ENCODE measurements around the gene EGR2. TPM values are rescaled to one million over a fixed set of nuclear protein-coding genes. Genes with fewer than 3 reads are reported as not detected.

Gene EGR2
- total and polyA plus RNA-seq, 10 of the 15 experiments (the other 5 are each of a cell fraction or from before 2014, with no cell fraction given): 8.3 to 56.5 (median 16.2) TPM

DNA sequence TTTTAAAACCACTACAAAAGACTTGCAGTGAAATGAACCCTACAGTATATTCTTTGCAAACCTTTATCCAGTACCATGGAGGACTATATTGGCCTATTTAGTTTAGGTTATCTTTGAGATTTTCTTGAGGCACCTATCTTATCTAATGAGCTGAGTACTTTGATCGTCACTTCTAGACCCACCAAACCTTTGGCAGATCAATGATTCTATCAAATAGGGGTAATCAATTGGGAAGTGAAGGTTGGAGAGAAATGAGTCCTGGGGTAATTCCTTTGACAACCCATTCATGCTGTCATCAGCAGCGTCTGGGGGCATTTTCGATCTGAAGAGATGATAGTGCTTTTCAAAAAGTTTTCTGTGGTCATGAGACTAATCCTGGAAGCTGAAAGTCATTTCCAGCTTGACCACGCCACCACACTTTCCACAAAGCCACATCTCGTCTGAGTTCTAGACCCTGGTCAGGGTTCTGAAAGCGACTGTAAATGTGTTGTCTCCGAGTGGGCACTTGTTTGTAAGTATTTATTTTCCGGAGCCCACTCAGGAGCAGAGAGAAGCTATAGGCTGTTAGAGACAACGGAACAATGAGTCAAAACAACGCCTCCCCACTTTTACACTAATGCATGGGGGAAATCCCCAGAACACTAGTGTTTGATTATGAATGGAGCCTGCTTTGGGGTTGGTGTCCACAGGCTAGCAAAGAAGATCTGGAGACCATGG lies 4.8 kb downstream of the EGR2 start (continued):
- TF ChIP-seq, protein P1, sequence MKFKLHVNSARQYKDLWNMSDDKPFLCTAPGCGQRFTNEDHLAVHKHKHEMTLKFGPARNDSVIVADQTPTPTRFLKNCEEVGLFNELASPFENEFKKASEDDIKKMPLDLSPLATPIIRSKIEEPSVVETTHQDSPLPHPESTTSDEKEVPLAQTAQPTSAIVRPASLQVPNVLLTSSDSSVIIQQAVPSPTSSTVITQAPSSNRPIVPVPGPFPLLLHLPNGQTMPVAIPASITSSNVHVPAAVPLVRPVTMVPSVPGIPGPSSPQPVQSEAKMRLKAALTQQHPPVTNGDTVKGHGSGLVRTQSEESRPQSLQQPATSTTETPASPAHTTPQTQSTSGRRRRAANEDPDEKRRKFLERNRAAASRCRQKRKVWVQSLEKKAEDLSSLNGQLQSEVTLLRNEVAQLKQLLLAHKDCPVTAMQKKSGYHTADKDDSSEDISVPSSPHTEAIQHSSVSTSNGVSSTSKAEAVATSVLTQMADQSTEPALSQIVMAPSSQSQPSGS (IDR thresholded peaks at IDR 0.05; ENCODE audit: low read length): peak; percentile 99
- TF ChIP-seq ETV6 (conservative IDR thresholded peaks at IDR 0.05 in 1 of 2, IDR thresholded peaks at IDR 0.05 in 1 of 2; ENCODE audit: borderline replicate concordance in 1 of 2, low read depth in 1 of 2) (peak in 1 of 2 experiments; percentile 89; a peak in 2 of 4 replicates), HDGF (IDR thresholded peaks at IDR 0.05) (no peak), SRF (IDR thresholded peaks at IDR 0.05; ENCODE audit: low read depth in 2 of 2, low read length in 2 of 2) (peak in 1 of 2 experiments; percentile 71; a peak in 2 of 4 replicates), LARP7 (IDR thresholded peaks at IDR 0.05) (no peak), SIN3A (IDR thresholded peaks at IDR 0.05; ENCODE audit: low read depth, low read length) (no peak), SPI1 (IDR thresholded peaks at IDR 0.05; ENCODE audit: borderline replicate concordance, insufficient read depth, low read depth, low read length) (no peak; the same call in 1 of the 2 replicates), MYB (IDR thresholded peaks at IDR 0.05; ENCODE audit: borderline replicate concordance, low read depth, low read length) (peak; percentile 57; the same call in 1 of the 2 replicates), KDM1A (IDR thresholded peaks at IDR 0.05; ENCODE audit: borderline replicate concordance) (no peak), ATF7 (IDR thresholded peaks at IDR 0.05; ENCODE audit: low read depth) (peak; percentile 82), GABPA (IDR thresholded peaks at IDR 0.05; ENCODE audit: low read depth) (peak; percentile 77), PML (IDR thresholded peaks at IDR 0.05; ENCODE audit: low read length) (peak; percentile 91), CBFB (IDR thresholded peaks at IDR 0.05; ENCODE audit: low read depth) (peak; percentile 100), ZNF274 (IDR thresholded peaks at IDR 0.05; ENCODE audit: insufficient read depth, insufficient read length) (no peak), RCOR1 (conservative IDR thresholded peaks at IDR 0.05; ENCODE audit: low read depth, low read length) (no peak), POU2F2 (IDR thresholded peaks at IDR 0.05; ENCODE audit: borderline replicate concordance, low read depth, low read length) (peak; percentile 93), GATAD2B (conservative IDR thresholded peaks at IDR 0.05; ENCODE audit: low read depth) (peak; percentile 82; the same call in 1 of the 2 replicates)
- TF ChIP-seq, protein P2, sequence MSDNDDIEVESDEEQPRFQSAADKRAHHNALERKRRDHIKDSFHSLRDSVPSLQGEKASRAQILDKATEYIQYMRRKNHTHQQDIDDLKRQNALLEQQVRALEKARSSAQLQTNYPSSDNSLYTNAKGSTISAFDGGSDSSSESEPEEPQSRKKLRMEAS (IDR thresholded peaks at IDR 0.05; ENCODE audit: low read depth, low read length): no peak
- TF ChIP-seq, protein P3, sequence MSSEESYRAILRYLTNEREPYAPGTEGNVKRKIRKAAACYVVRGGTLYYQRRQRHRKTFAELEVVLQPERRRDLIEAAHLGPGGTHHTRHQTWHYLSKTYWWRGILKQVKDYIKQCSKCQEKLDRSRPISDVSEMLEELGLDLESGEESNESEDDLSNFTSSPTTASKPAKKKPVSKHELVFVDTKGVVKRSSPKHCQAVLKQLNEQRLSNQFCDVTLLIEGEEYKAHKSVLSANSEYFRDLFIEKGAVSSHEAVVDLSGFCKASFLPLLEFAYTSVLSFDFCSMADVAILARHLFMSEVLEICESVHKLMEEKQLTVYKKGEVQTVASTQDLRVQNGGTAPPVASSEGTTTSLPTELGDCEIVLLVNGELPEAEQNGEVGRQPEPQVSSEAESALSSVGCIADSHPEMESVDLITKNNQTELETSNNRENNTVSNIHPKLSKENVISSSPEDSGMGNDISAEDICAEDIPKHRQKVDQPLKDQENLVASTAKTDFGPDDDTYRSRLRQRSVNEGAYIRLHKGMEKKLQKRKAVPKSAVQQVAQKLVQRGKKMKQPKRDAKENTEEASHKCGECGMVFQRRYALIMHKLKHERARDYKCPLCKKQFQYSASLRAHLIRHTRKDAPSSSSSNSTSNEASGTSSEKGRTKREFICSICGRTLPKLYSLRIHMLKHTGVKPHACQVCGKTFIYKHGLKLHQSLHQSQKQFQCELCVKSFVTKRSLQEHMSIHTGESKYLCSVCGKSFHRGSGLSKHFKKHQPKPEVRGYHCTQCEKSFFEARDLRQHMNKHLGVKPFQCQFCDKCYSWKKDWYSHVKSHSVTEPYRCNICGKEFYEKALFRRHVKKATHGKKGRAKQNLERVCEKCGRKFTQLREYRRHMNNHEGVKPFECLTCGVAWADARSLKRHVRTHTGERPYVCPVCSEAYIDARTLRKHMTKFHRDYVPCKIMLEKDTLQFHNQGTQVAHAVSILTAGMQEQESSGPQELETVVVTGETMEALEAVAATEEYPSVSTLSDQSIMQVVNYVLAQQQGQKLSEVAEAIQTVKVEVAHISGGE (CRISPR knock-in tag; IDR thresholded peaks at IDR 0.05): no peak
- TF ChIP-seq, protein P4, sequence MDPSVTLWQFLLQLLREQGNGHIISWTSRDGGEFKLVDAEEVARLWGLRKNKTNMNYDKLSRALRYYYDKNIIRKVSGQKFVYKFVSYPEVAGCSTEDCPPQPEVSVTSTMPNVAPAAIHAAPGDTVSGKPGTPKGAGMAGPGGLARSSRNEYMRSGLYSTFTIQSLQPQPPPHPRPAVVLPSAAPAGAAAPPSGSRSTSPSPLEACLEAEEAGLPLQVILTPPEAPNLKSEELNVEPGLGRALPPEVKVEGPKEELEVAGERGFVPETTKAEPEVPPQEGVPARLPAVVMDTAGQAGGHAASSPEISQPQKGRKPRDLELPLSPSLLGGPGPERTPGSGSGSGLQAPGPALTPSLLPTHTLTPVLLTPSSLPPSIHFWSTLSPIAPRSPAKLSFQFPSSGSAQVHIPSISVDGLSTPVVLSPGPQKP (IDR thresholded peaks at IDR 0.05; ENCODE audit: low read depth, low read length): no peak
- TF ChIP-seq, protein P5, sequence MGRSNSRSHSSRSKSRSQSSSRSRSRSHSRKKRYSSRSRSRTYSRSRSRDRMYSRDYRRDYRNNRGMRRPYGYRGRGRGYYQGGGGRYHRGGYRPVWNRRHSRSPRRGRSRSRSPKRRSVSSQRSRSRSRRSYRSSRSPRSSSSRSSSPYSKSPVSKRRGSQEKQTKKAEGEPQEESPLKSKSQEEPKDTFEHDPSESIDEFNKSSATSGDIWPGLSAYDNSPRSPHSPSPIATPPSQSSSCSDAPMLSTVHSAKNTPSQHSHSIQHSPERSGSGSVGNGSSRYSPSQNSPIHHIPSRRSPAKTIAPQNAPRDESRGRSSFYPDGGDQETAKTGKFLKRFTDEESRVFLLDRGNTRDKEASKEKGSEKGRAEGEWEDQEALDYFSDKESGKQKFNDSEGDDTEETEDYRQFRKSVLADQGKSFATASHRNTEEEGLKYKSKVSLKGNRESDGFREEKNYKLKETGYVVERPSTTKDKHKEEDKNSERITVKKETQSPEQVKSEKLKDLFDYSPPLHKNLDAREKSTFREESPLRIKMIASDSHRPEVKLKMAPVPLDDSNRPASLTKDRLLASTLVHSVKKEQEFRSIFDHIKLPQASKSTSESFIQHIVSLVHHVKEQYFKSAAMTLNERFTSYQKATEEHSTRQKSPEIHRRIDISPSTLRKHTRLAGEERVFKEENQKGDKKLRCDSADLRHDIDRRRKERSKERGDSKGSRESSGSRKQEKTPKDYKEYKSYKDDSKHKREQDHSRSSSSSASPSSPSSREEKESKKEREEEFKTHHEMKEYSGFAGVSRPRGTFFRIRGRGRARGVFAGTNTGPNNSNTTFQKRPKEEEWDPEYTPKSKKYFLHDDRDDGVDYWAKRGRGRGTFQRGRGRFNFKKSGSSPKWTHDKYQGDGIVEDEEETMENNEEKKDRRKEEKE (IDR thresholded peaks at IDR 0.05): no peak

All from GM12878 (cell line).